GM23338 (cell line): ENCODE data around the gene IFT88. TPM values are rescaled to one million over a fixed set of nuclear protein-coding genes. Genes with fewer than 3 reads are reported as not detected.
A peak's percentile ranks its signal among the peaks of the same experiment; 100 is the strongest.

Experiments
- ATAC-seq: fragments of 200-7000 bp; cut with Tn5 transposase; 3 replicates; pipeline ENCODE4 v1.9.1; 2020
- DNase-seq: peaks from one replicate; pipeline ENCODE4 v3.0.0-alpha.2; 2015; ENCODE audit warnings: low spot score
- H2AFZ ChIP-seq: fragments of 200-600 bp; sonication (generic); 2 replicates; pipeline ENCODE4 v1.8.0; 2016; ENCODE audit warnings: antibody characterized with exemption, mild to moderate bottlenecking, moderate library complexity
- H3F3A ChIP-seq: fragments of 200-600 bp; sonication (generic); replicated peaks from 2 replicates; pipeline ENCODE4 v1.8.0; 2017; ENCODE audit warnings: antibody characterized with exemption, mixed run types, low read depth
- H3K27ac ChIP-seq: fragments of 200-600 bp; sonication (generic); 2 replicates; pipeline ENCODE4 v1.6.1; 2016; ENCODE audit warnings: low read depth
- H3K27me3 ChIP-seq: fragments of 200-600 bp; sonication (generic); 2 replicates; pipeline ENCODE4 v1.8.0; 2016; ENCODE audit warnings: mild to moderate bottlenecking, mixed run types, moderate library complexity; ENCODE audit not compliant: insufficient read depth
- H3K36me3 ChIP-seq: fragments of 200-600 bp; sonication (generic); 2 replicates; pipeline ENCODE4 v1.8.0; 2016; ENCODE audit warnings: mild to moderate bottlenecking; ENCODE audit not compliant: insufficient read depth
- H3K4me1 ChIP-seq: fragments of 200-600 bp; sonication (generic); 2 replicates; pipeline ENCODE4 v1.8.0; 2016; ENCODE audit warnings: mild to moderate bottlenecking, moderate library complexity; ENCODE audit not compliant: insufficient read depth
- H3K4me2 ChIP-seq: fragments of 200-600 bp; sonication (generic); 2 replicates; pipeline ENCODE4 v1.7.1; 2017; ENCODE audit warnings: mixed run types
- H3K4me3 ChIP-seq: fragments of 200-600 bp; sonication (generic); 2 replicates; pipeline ENCODE4 v1.6.1; 2016; ENCODE audit warnings: mixed run types
- H3K79me2 ChIP-seq: fragments of 200-600 bp; sonication (generic); replicated peaks from 2 replicates; pipeline ENCODE4 v1.8.0; 2017; ENCODE audit warnings: mild to moderate bottlenecking; ENCODE audit not compliant: insufficient read depth
- H3K9me2 ChIP-seq: fragments of 200-600 bp; sonication (generic); 2 replicates; pipeline ENCODE4 v1.8.0; 2017; ENCODE audit not compliant: insufficient read depth
- H4K20me1 ChIP-seq: fragments of 200-600 bp; sonication (generic); replicated peaks from 2 replicates; pipeline ENCODE4 v1.8.0; 2017; ENCODE audit warnings: mild to moderate bottlenecking; ENCODE audit not compliant: insufficient read depth
- H3K27ac Mint-ChIP-seq: 2 replicates; pipeline ENCODE4 v1.8.0; 2020; ENCODE audit warnings: inconsistent platforms, mild to moderate bottlenecking, moderate library complexity, mixed read lengths
- H3K27me3 Mint-ChIP-seq: 3 replicates; pipeline ENCODE4 v1.8.0; 2022; ENCODE audit warnings: low read depth, mild to moderate bottlenecking, moderate library complexity, mixed read lengths, inconsistent platforms; ENCODE audit not compliant: insufficient read depth, poor library complexity
- H3K36me3 Mint-ChIP-seq: 3 replicates; pipeline ENCODE4 v1.8.0; 2021; ENCODE audit warnings: low read depth, mild to moderate bottlenecking, inconsistent platforms, moderate library complexity, mixed read lengths
- H3K4me1 Mint-ChIP-seq: 3 replicates; pipeline ENCODE4 v1.8.0; 2020; ENCODE audit warnings: mild to moderate bottlenecking, inconsistent platforms, mixed read lengths
- H3K4me3 Mint-ChIP-seq: 3 replicates; pipeline ENCODE4 v1.8.0; 2021; ENCODE audit warnings: moderate library complexity, mild to moderate bottlenecking, inconsistent platforms, mixed read lengths
- H3K9me3 Mint-ChIP-seq: 3 replicates; pipeline ENCODE4 v1.8.0; 2020; ENCODE audit warnings: moderate library complexity, mild to moderate bottlenecking, inconsistent platforms, mixed read lengths
- CREB1 ChIP-seq: fragments of 250-450 bp; sonication (Bioruptor Pico); IDR thresholded peaks from 2 replicates; pipeline ENCODE4 v1.5.0; 2020; ENCODE audit warnings: low read depth, mild to moderate bottlenecking, moderate library complexity
- CTCF ChIP-seq, 2 experiments: fragments of 200-600 bp in 1 of 2; sonication (generic) in 1 of 2; conservative IDR thresholded peaks; 2 replicates each; pipeline versions ENCODE4 v1.5.1 to v1.6.1; 2016 to 2017; ENCODE audit warnings: antibody characterized with exemption in 2 of 2, low read depth in 2 of 2, mild to moderate bottlenecking in 2 of 2, moderate library complexity in 1 of 2
- ETS1 ChIP-seq: IDR thresholded peaks from 2 replicates; pipeline ENCODE4 v1.6.1; 2016; ENCODE audit warnings: antibody characterized with exemption
- EZH2 ChIP-seq: fragments of 200-600 bp; sonication (generic); IDR thresholded peaks from one replicate; pipeline ENCODE4 v1.8.0; 2017; ENCODE audit warnings: antibody characterized with exemption, mild to moderate bottlenecking, low read depth; ENCODE audit not compliant: unreplicated experiment
- EZH2phosphoT487 ChIP-seq: fragments of 200-600 bp; sonication (generic); IDR thresholded peaks from one replicate; pipeline ENCODE4 v1.8.1; 2018; ENCODE audit warnings: antibody characterized with exemption; ENCODE audit not compliant: unreplicated experiment
- JUNB ChIP-seq: IDR thresholded peaks from one replicate; pipeline ENCODE4 v1.6.1; 2016; ENCODE audit warnings: antibody characterized with exemption; ENCODE audit not compliant: unreplicated experiment
- NANOG ChIP-seq: IDR thresholded peaks from 2 replicates; pipeline ENCODE4 v1.6.1; 2016; ENCODE audit warnings: antibody characterized with exemption, borderline replicate concordance
- POLR2AphosphoS5 ChIP-seq: IDR thresholded peaks from 2 replicates; pipeline ENCODE4 v1.6.1; 2016; ENCODE audit warnings: antibody characterized with exemption, low read depth
- STAT1 ChIP-seq: IDR thresholded peaks from one replicate; pipeline ENCODE4 v1.6.1; 2016; ENCODE audit warnings: antibody characterized with exemption; ENCODE audit not compliant: unreplicated experiment
- ZNF114 ChIP-seq: fragments of 250-450 bp; sonication (Bioruptor Pico); IDR thresholded peaks from 2 replicates; pipeline ENCODE4 v1.5.0; 2020; ENCODE audit warnings: mild to moderate bottlenecking, moderate library complexity
- polyA plus RNA-seq: library from polyadenylated mRNA; unstranded; fragments of >200 nt; fragmentation: Nextera tagmentation; extraction: Ambion mirVana; gene quantifications from 2 replicates; pipeline ENCODE4 v1.2.1, GENCODE V29; 2016
- total RNA-seq: library from RNA; depleted of rRNA; stranded (reverse); fragments of >200 nt; shearing (Covaris generic); gene quantifications from 2 replicates; pipeline ENCODE4 v1.2.3, GENCODE V29; 2014
- TF ChIP-seq, protein P1 (sequence below): fragments of 250-450 bp; sonication (Bioruptor Pico); IDR thresholded peaks from 2 replicates; pipeline ENCODE4 v1.5.0; 2020; ENCODE audit warnings: mild to moderate bottlenecking, moderate library complexity

Gene IFT88
- total and polyA plus RNA-seq, 2 experiments from 2014 or later, result 8.2 to 8.7 TPM

- TF ChIP-seq ETS1 (no peak), CREB1 (no peak), JUNB (no peak), ZNF114 (CRISPR knock-in tag) (no peak), POLR2AphosphoS5 (no peak), EZH2 (no peak)
- TF ChIP-seq, protein P1, sequence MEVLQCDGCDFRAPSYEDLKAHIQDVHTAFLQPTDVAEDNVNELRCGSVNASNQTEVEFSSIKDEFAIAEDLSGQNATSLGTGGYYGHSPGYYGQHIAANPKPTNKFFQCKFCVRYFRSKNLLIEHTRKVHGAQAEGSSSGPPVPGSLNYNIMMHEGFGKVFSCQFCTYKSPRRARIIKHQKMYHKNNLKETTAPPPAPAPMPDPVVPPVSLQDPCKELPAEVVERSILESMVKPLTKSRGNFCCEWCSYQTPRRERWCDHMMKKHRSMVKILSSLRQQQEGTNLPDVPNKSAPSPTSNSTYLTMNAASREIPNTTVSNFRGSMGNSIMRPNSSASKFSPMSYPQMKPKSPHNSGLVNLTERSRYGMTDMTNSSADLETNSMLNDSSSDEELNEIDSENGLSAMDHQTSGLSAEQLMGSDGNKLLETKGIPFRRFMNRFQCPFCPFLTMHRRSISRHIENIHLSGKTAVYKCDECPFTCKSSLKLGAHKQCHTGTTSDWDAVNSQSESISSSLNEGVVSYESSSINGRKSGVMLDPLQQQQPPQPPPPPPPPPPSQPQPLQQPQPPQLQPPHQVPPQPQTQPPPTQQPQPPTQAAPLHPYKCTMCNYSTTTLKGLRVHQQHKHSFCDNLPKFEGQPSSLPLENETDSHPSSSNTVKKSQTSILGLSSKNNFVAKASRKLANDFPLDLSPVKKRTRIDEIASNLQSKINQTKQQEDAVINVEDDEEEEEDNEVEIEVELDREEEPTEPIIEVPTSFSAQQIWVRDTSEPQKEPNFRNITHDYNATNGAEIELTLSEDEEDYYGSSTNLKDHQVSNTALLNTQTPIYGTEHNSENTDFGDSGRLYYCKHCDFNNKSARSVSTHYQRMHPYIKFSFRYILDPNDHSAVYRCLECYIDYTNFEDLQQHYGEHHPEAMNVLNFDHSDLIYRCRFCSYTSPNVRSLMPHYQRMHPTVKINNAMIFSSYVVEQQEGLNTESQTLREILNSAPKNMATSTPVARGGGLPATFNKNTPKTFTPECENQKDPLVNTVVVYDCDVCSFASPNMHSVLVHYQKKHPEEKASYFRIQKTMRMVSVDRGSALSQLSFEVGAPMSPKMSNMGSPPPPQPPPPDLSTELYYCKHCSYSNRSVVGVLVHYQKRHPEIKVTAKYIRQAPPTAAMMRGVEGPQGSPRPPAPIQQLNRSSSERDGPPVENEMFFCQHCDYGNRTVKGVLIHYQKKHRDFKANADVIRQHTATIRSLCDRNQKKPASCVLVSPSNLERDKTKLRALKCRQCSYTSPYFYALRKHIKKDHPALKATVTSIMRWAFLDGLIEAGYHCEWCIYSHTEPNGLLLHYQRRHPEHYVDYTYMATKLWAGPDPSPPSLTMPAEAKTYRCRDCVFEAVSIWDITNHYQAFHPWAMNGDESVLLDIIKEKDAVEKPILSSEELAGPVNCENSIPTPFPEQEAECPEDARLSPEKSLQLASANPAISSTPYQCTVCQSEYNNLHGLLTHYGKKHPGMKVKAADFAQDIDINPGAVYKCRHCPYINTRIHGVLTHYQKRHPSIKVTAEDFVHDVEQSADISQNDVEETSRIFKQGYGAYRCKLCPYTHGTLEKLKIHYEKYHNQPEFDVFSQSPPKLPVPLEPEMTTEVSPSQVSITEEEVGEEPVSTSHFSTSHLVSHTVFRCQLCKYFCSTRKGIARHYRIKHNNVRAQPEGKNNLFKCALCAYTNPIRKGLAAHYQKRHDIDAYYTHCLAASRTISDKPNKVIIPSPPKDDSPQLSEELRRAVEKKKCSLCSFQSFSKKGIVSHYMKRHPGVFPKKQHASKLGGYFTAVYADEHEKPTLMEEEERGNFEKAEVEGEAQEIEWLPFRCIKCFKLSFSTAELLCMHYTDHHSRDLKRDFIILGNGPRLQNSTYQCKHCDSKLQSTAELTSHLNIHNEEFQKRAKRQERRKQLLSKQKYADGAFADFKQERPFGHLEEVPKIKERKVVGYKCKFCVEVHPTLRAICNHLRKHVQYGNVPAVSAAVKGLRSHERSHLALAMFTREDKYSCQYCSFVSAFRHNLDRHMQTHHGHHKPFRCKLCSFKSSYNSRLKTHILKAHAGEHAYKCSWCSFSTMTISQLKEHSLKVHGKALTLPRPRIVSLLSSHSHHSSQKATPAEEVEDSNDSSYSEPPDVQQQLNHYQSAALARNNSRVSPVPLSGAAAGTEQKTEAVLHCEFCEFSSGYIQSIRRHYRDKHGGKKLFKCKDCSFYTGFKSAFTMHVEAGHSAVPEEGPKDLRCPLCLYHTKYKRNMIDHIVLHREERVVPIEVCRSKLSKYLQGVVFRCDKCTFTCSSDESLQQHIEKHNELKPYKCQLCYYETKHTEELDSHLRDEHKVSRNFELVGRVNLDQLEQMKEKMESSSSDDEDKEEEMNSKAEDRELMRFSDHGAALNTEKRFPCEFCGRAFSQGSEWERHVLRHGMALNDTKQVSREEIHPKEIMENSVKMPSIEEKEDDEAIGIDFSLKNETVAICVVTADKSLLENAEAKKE (CRISPR knock-in tag), result no peak
Measured at GRCh38 chr13:20711301-20712044, 144.5 kb downstream of the IFT88 start (continued).

DNA sequence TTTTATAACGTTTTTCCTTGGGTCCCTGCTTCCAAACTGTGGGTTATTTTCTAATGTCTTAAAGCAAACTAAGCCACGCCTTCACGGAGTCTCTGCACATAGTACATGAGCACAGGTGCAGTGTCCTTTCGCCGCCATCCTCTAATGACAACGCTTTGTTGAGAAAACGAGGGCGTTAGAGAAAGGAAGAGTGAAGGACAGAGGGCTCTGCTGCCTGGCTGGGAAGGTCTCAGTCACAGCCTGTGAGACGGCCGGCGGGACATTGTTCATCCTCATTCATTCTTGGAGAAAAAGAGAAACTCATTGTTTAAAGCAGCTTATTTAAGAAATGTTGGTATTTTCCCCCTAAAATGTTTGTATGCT is 146.0 kb downstream of the IFT88 start:
- H3K4me3 Mint-ChIP-seq, result peak overlapping the region; percentile 58; the same call in 2 of the 3 replicates
- ATAC-seq, result peak; percentile 42
- TF ChIP-seq STAT1 (no peak), POLR2AphosphoS5 (no peak), ZNF114 (CRISPR knock-in tag) (no peak), CTCF (conservative IDR thresholded peaks at IDR 0.05; ENCODE audit: low read depth in 2 of 2) (no peak), EZH2phosphoT487 (no peak), JUNB (no peak), CREB1 (no peak), NANOG (no peak), EZH2 (no peak)

More for the DNA sequence above, 146.0 kb downstream of the IFT88 start:
- peaks cover 20% of the 10 kb centered on the region for H3K4me1 Mint-ChIP-seq
- no peaks in the 10 kb centered on the region for H3K9me3 Mint-ChIP-seq
- Histone ChIP-seq H3K27ac (no peak overlapping the region), H3K27me3 (no peaks in the 10 kb centered on the region; the same call in 1 of the 2 replicates), H3K9me2 (no peaks in the 10 kb centered on the region), H3K36me3 (no peaks in the 10 kb centered on the region), H3F3A (no peaks in the 10 kb centered on the region), H3K4me1 (peaks cover 11% of the 10 kb centered on the region), H3K79me2 (no peaks in the 10 kb centered on the region), H3K4me2 (peak overlapping the region; percentile 78), H2AFZ (peak overlapping the region; percentile 98), H4K20me1 (no peaks in the 10 kb centered on the region), H3K4me3 (peak overlapping the region; percentile 43)
- H3K27me3 Mint-ChIP-seq, result peaks cover 13% of the 10 kb centered on the region
- H3K27ac Mint-ChIP-seq, result peak overlapping the region; percentile 28; the same call in 1 of the 2 replicates
- DNase-seq, result peak; percentile 69
- no peaks in the 10 kb centered on the region for H3K36me3 Mint-ChIP-seq
